GM12873 (cell line): ENCODE data around the gene HDAC10.

Source experiments
- CTCF ChIP-seq: IDR thresholded peaks from 2 replicates; pipeline ENCODE4 v1.5.1; 2012; ENCODE audit warnings: low read depth, mild to moderate bottlenecking, moderate library complexity, low read length, control low read depth; ENCODE audit not compliant: insufficient read depth; ENCODE audit errors: missing control alignments

Gene HDAC10

GRCh38 chr22:50297510-50298265 lies 46.6 kb upstream of the HDAC10 start:
- no peak for TF ChIP-seq CTCF

- TF ChIP-seq CTCF, result no peak
These were observed 45.8 kb upstream of the HDAC10 start for GRCh38 chr22:50296658-50297490.

- no peak for TF ChIP-seq CTCF
These were observed 43.2 kb upstream of the HDAC10 start for GRCh38 chr22:50294319-50294656.

- TF ChIP-seq CTCF, result no peak
These were observed 42.6 kb upstream of the HDAC10 start for GRCh38 chr22:50293441-50294318.

- TF ChIP-seq CTCF, result no peak
These were observed 41.8 kb upstream of the HDAC10 start for GRCh38 chr22:50292643-50293440.

GRCh38 chr22:50289942-50290630 lies 39.0 kb upstream of the HDAC10 start:
- no peak for TF ChIP-seq CTCF
